Progenitor cell of endocrine pancreas (in vitro differentiated cells): Measurements from ENCODE around the gene NT5DC1. TPM values are rescaled to one million over a fixed set of nuclear protein-coding genes. Genes with fewer than 3 reads are reported as not detected.

Experiments used
- DNase-seq: peaks from one replicate; pipeline ENCODE4 v3.0.0; 2021; ENCODE audit warnings: low spot score; ENCODE audit not compliant: unreplicated experiment
- H3K27ac Mint-ChIP-seq: 2 replicates; pipeline ENCODE4 v1.8.0; 2021; ENCODE audit warnings: mild to moderate bottlenecking, moderate library complexity, mixed read lengths
- H3K27me3 Mint-ChIP-seq: 2 replicates; pipeline ENCODE4 v1.8.0; 2021; ENCODE audit warnings: mixed read lengths
- H3K36me3 Mint-ChIP-seq: 2 replicates; pipeline ENCODE4 v1.8.0; 2022; ENCODE audit warnings: mixed read lengths; ENCODE audit not compliant: insufficient read depth
- H3K4me1 Mint-ChIP-seq: 2 replicates; pipeline ENCODE4 v1.8.0; 2021; ENCODE audit warnings: low read depth, mixed read lengths
- H3K4me3 Mint-ChIP-seq: 2 replicates; pipeline ENCODE4 v1.8.0; 2021; ENCODE audit warnings: low read depth, mild to moderate bottlenecking, moderate library complexity, mixed read lengths
- H3K9me3 Mint-ChIP-seq: 2 replicates; pipeline ENCODE4 v1.8.0; 2021; ENCODE audit warnings: low read depth, mixed read lengths
- total RNA-seq: library from RNA; stranded (reverse); gene quantifications from 2 replicates; pipeline ENCODE4 v1.2.1, GENCODE V29; 2021
- TF ChIP-seq, protein P1 (sequence below): fragments of 200-600 bp; sonication (generic); IDR thresholded peaks from one replicate; pipeline ENCODE4 v1.5.0; 2021; ENCODE audit warnings: antibody characterized with exemption, mild to moderate bottlenecking; ENCODE audit not compliant: unreplicated experiment

The NT5DC1 gene
- total RNA-seq, 1 donor from 2014 or later: 54.9 TPM

DNA sequence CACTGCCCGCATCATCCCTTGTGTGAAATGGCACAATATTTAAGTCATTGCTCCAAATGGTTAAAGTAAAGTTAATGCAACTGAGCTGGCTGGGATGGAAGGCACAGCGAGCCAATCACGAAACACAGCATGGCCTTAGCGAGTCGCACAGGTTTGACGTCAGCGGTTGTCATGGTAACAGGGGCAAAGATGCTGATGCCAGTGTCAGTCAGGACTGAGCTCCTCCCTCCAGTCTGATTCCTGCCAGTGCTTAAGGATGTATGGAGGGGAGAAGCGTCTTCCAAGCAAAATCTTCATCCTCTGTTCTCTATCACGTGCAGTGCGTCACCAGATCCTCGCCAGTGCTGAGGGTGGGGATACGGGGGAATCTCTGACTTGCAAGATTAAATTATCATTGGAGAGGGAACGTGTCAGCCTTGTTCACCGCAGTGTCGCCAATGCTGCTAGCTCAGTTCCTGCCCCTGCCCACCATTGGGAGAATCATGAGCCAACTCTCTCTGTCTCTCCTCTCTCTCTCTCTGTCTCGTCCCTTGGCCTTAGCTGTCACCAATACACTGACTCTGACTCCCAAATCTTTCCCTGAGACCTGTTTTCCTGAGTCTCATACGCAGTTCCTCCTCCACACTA is 128.7 kb downstream of the NT5DC1 start:
- H3K4me1 Mint-ChIP-seq: no peaks in the 10 kb centered on the region
- H3K27me3 Mint-ChIP-seq: no peaks in the 10 kb centered on the region
- H3K9me3 Mint-ChIP-seq: no peaks in the 10 kb centered on the region
- DNase-seq: no peak
- H3K36me3 Mint-ChIP-seq: peaks cover 8% of the 10 kb centered on the region
- no peak overlapping the region for H3K27ac Mint-ChIP-seq
- TF ChIP-seq, protein P1, sequence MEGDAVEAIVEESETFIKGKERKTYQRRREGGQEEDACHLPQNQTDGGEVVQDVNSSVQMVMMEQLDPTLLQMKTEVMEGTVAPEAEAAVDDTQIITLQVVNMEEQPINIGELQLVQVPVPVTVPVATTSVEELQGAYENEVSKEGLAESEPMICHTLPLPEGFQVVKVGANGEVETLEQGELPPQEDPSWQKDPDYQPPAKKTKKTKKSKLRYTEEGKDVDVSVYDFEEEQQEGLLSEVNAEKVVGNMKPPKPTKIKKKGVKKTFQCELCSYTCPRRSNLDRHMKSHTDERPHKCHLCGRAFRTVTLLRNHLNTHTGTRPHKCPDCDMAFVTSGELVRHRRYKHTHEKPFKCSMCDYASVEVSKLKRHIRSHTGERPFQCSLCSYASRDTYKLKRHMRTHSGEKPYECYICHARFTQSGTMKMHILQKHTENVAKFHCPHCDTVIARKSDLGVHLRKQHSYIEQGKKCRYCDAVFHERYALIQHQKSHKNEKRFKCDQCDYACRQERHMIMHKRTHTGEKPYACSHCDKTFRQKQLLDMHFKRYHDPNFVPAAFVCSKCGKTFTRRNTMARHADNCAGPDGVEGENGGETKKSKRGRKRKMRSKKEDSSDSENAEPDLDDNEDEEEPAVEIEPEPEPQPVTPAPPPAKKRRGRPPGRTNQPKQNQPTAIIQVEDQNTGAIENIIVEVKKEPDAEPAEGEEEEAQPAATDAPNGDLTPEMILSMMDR: no peak
- H3K4me3 Mint-ChIP-seq: no peak overlapping the region

DNA sequence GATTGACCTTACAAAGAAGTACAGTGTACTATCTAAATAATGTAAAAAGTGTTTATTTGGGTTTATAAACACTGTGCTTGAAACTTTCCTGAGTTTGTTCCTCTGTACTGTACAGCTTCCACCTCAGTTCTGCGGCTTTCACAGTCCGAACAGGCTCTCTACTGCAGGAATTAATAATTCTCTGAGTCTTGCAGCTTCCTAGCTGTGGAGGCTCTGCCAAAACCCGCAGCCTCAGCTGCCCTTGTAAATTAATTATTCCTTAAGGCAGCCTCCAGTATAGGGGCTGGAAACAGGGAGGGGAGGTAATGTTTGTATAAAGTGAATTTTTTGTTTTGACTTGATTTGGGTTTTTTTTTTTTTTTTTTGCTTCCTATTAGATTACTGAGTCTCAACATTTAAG is 134.0 kb downstream of the NT5DC1 start:
- DNase-seq: no peak
- Mint-ChIP-seq H3K27ac (no peak overlapping the region), H3K36me3 (peaks cover 5% of the 10 kb centered on the region), H3K27me3 (no peaks in the 10 kb centered on the region), H3K9me3 (no peaks in the 10 kb centered on the region), H3K4me1 (peaks cover 5% of the 10 kb centered on the region), H3K4me3 (no peak overlapping the region)
- TF ChIP-seq, protein P1: no peak

DNA sequence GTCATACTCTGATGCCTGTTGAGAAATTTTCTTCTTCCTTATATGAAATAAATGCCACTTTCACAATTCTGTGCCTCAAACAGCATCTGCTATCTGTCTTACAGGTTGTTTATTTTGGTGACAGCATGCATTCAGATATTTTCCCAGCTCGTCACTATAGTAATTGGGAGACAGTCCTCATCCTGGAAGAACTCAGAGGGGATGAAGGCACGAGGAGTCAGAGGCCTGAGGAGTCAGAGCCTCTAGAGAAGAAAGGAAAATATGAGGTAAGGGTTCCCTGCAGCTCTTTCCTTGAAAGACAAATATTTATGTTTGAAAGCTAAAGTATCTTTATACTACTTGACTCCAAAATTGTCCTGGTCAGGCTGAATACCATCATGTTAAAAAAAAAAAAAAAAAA is 137.4 kb downstream of the NT5DC1 start:
- Mint-ChIP-seq H3K27ac (no peak overlapping the region), H3K36me3 (peaks cover 7% of the 10 kb centered on the region), H3K27me3 (no peaks in the 10 kb centered on the region), H3K4me1 (peaks cover 5% of the 10 kb centered on the region), H3K9me3 (no peaks in the 10 kb centered on the region), H3K4me3 (no peak overlapping the region)
- TF ChIP-seq, protein P1: no peak
- DNase-seq: no peak

DNA sequence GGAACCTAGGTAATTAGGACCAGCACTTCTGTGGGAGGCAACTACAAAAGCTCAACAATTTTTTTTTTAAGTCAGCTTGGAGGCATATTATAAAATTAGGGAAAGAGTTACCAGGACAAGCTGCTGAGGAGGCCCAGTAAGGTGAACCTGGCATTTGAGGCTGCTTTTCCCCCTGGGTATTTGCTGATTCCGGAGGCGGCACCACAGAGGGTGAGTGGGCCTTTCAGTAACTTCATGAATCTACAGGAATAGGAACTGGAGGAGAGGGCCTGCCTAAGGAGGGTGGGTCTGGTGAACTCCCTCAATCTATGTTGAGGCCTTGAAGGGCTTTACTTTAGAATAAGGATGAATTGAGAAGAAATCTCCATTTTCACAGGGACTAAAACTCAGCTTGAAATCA is 138.6 kb downstream of the NT5DC1 start:
- Mint-ChIP-seq H3K4me1 (peaks cover 7% of the 10 kb centered on the region), H3K4me3 (no peak overlapping the region), H3K27ac (no peak overlapping the region), H3K9me3 (no peaks in the 10 kb centered on the region), H3K27me3 (no peaks in the 10 kb centered on the region), H3K36me3 (peaks cover 8% of the 10 kb centered on the region)
- DNase-seq: no peak
- TF ChIP-seq, protein P1: no peak

DNA sequence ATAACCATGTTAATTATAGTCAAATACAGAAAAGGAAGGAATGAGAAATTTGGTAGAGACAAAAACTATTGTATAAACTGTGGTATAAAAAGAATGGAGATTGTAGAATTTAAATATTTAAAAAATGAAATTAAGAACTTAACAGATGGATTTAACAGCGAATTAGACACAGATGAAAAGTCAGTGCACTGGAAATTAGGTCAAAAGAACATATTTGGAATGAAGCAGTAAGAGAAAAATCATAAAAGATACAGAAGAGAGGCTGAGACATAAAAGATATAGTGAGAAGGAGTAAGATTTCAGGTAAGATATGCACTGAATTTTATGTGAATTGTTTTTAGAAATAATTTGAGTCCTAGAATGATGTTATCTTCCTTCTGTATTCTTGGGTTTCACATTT is 139.2 kb downstream of the NT5DC1 start:
- Mint-ChIP-seq H3K27me3 (no peaks in the 10 kb centered on the region), H3K27ac (no peak overlapping the region), H3K4me1 (peaks cover 8% of the 10 kb centered on the region), H3K36me3 (peaks cover 8% of the 10 kb centered on the region), H3K4me3 (no peak overlapping the region), H3K9me3 (no peaks in the 10 kb centered on the region)
- DNase-seq: no peak
- TF ChIP-seq, protein P1: no peak
